ENCODE measurements around the gene MEX3C.

GRCh38 chr18:51127664-51128063, 69.8 kb downstream of the MEX3C start:
- TF ChIP-seq CTCF (IDR thresholded peaks at IDR 0.05; ENCODE audit: poor library complexity), result no peak
- TF ChIP-seq EZH2 (IDR thresholded peaks at IDR 0.05; ENCODE audit: borderline replicate concordance), result no peak

Measured in hepatocyte (in vitro differentiated cells).